Activated naive CD8-positive, alpha-beta T cell treated with anti-CD3 and anti-CD28 coated beads, Interleukin-2, amount 10 ng/mL, durations not matched to agents 7 days and 5 days (primary cell): ENCODE measurements around the gene TSPAN9. TPM values are rescaled to one million over a fixed set of nuclear protein-coding genes. Genes with fewer than 3 reads are reported as not detected.
A peak's percentile ranks its signal among the peaks of the same experiment; 100 is the strongest.

Experiments used
- ATAC-seq: fragments of 150-1000 bp; cut with Tn5 transposase; one replicate; pipeline ENCODE4 v1.10.0; 2021; ENCODE audit warnings: low read depth, moderate library complexity
- POLR2A ChIA-PET: fragments of 350-600 bp; sonication (Branson Sonifier 250); formaldehyde crosslinking; loops from one replicate; lab custom pipeline; 2021; ENCODE audit warnings: antibody characterized with exemption; lab: Charles Lee
- DNase-seq: peaks from one replicate; pipeline ENCODE4 v3.0.0; 2021
- H3K27ac Mint-ChIP-seq: one replicate; pipeline ENCODE4 v1.8.0; 2022; ENCODE audit warnings: mild to moderate bottlenecking, mixed read lengths
- H3K27me3 Mint-ChIP-seq: one replicate; pipeline ENCODE4 v1.8.0; 2022; ENCODE audit warnings: mild to moderate bottlenecking, moderate library complexity, mixed read lengths
- H3K36me3 Mint-ChIP-seq: one replicate; pipeline ENCODE4 v1.8.0; 2021; ENCODE audit warnings: mild to moderate bottlenecking, mixed read lengths
- H3K4me1 Mint-ChIP-seq: one replicate; pipeline ENCODE4 v1.8.0; 2021; ENCODE audit warnings: mixed read lengths
- H3K4me3 Mint-ChIP-seq: one replicate; pipeline ENCODE4 v1.8.0; 2022; ENCODE audit warnings: mild to moderate bottlenecking, moderate library complexity, mixed read lengths
- H3K9me3 Mint-ChIP-seq: one replicate; pipeline ENCODE4 v1.8.0; 2021; ENCODE audit warnings: mixed read lengths
- total RNA-seq, 2 experiments: library from RNA; stranded (reverse); gene quantifications; one replicate each; pipeline ENCODE4 v1.2.3, GENCODE V29; 2021

The TSPAN9 gene
- total RNA-seq, 2 experiments from 2014 or later = 0.42 to 0.60 TPM

DNA sequence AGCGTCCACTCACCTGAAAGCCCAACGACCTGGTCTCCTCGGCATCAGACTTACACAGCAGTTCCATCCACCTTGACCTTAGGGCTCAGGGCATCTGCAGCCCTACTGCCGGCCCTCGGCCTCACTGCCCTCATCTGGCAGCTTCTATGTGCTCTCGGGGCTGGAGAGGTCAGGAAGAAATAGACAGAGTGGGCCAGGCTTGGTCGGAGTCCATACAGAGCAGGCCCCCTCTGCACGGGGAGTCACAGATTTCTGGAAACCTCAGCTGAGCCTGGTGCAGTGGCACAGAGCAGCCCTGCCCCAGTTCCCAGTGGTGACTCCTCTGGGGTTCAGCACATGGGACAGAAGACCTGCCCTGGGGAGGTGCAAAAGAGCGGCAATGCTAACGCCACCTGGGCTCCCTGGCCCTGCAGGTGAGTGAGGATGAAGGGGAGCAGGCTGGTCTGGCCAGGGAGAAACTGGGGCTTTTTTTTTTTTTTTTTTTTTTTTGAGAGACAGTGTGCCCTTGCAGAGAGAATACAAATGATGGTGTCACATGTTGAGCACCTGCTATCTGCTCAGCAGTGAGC, 223.7 kb downstream of the TSPAN9 start:
- no peak for DNase-seq
- Mint-ChIP-seq H3K4me1 (peaks cover 11% of the 10 kb centered on the region), H3K4me3 (peak overlapping the region; percentile 71), H3K27me3 (peaks cover 2% of the 10 kb centered on the region), H3K36me3 (no peaks in the 10 kb centered on the region), H3K27ac (peak overlapping the region; percentile 83), H3K9me3 (no peaks in the 10 kb centered on the region)
- ATAC-seq = no peak
- POLR2A ChIA-PET = interaction anchor here (1.2 kb wide), 1 partner anchor 452 kb away, joined by 4 read pairs; the partner anchor contains the start of gene CRACR2A

- H3K36me3 Mint-ChIP-seq = no peaks in the 10 kb centered on the region
- H3K27me3 Mint-ChIP-seq = peaks cover 2% of the 10 kb centered on the region
- H3K9me3 Mint-ChIP-seq = no peaks in the 10 kb centered on the region
- POLR2A ChIA-PET = no interaction called here
- no peak for DNase-seq
- ATAC-seq = no peak
- no peak overlapping the region for H3K27ac Mint-ChIP-seq
- H3K4me1 Mint-ChIP-seq = peaks cover 11% of the 10 kb centered on the region
- H3K4me3 Mint-ChIP-seq = no peak overlapping the region
Measured at GRCh38 chr12:3302401-3303041, 225.3 kb downstream of the TSPAN9 start.

- DNase-seq (no peak), ATAC-seq (no peak)
- POLR2A ChIA-PET = no interaction called here
- H3K9me3 Mint-ChIP-seq = no peaks in the 10 kb centered on the region
- peaks cover 2% of the 10 kb centered on the region for H3K27me3 Mint-ChIP-seq
- H3K4me1 Mint-ChIP-seq = peaks cover 11% of the 10 kb centered on the region
- no peak overlapping the region for H3K27ac Mint-ChIP-seq
- H3K4me3 Mint-ChIP-seq = no peak overlapping the region
- no peaks in the 10 kb centered on the region for H3K36me3 Mint-ChIP-seq
Measured at GRCh38 chr12:3303410-3304136, 226.4 kb downstream of the TSPAN9 start.

DNA sequence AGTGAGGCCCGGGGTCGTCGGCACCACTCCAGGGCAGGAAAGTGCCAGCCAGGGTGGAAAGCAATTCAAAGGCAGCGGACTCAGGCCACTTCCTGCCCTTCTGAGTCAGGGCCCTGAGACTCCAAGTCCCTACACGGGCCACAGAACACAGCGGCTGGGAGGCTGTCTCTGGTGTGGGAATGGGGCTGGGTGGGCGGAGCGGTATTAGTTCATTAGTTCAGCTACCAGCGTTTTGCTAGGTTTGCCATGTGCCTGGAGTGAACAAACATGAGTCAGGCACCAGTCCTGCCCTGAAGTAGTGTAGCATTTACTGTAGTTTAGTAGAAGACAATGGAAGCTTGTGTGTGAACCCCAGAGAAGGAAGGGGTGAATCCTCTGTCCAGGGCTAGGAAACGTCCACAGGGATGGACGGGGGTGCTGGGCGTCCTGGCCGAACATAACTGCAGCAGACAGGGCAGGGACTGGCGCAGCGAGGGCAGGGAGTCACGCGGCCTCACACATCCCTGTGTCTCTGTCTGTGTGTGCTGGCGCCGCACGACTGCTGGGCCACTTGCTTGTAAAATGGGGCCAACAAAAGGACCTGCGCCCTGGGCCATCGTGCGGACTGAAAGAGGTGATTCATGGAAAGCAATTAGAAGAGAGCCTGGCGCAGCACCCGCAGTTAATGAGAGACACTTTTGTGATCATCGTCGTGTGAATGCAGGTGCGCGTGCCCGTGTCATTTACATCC, 227.4 kb downstream of the TSPAN9 start:
- no peak for ATAC-seq
- POLR2A ChIA-PET = no interaction called here
- Mint-ChIP-seq H3K27me3 (peaks cover 2% of the 10 kb centered on the region), H3K27ac (no peak overlapping the region), H3K4me3 (no peak overlapping the region), H3K9me3 (no peaks in the 10 kb centered on the region), H3K4me1 (peaks cover 10% of the 10 kb centered on the region), H3K36me3 (no peaks in the 10 kb centered on the region)
- no peak for DNase-seq

DNA sequence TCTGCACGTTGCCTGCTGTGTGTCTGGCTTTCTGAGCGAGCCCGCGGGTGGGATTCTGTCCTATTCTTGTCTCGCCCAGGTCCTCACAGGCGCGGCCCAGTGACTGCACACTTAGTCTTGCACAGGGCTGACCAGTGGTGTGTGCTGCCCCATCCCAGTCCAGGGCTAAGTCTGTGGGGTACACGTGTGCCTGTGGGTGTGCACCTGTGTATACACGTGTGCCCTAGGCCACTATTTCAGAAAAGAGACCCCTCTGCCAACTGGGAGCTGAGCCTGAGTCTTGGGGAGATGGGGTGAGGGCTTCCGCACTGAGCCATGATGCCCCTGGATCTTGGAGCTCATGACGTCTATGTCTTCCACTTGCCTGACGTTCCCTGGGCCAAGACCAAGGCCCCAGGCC, 228.3 kb downstream of the TSPAN9 start:
- POLR2A ChIA-PET = no interaction called here
- no peak for ATAC-seq
- no peaks in the 10 kb centered on the region for H3K9me3 Mint-ChIP-seq

DNA sequence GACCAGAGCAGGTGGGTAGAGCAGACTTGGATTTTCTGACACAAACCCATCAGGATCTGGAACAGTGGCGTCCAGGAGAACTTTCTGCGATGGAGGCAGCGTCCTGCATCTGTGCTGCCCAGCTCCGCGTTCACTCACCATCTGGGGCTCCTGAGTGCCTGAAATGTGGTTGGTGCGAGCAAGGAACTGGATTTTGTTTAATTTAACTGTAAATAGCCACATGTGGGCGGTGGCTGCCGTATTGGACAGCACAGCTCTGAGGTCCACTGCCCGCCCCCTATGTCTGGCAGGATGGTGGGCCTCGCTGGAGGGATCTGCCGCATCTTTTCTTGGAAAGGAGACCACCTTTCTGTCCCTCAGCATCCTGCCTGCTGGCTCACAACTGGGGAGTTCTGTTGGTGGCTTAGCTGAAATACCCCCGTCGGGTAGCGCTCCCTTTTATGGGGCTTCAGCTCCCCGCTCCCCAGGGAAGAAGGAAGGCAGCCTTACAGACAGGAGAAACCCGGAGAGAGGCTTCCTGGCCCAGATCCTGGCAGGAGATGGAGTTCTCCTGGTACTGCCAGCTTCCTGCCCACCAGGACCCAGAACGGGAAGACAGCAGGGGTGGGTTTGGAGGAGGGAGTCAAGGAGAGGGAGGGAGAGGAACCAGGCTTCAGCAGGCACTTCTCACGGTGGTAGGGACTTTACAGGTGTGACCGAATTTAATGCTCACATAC, 228.9 kb downstream of the TSPAN9 start:
- no peak overlapping the region for H3K4me3 Mint-ChIP-seq
- H3K36me3 Mint-ChIP-seq = no peaks in the 10 kb centered on the region
- POLR2A ChIA-PET = no interaction called here
- no peak overlapping the region for H3K27ac Mint-ChIP-seq
- no peaks in the 10 kb centered on the region for H3K27me3 Mint-ChIP-seq
- no peak for ATAC-seq
- DNase-seq = no peak
- no peaks in the 10 kb centered on the region for H3K4me1 Mint-ChIP-seq
- no peaks in the 10 kb centered on the region for H3K9me3 Mint-ChIP-seq

More for the DNA sequence above, 228.3 kb downstream of the TSPAN9 start:
- H3K27ac Mint-ChIP-seq = no peak overlapping the region
- H3K36me3 Mint-ChIP-seq = no peaks in the 10 kb centered on the region
- no peak overlapping the region for H3K4me3 Mint-ChIP-seq
- no peak for DNase-seq
- peaks cover 2% of the 10 kb centered on the region for H3K4me1 Mint-ChIP-seq
- H3K27me3 Mint-ChIP-seq = peaks cover 2% of the 10 kb centered on the region

DNA sequence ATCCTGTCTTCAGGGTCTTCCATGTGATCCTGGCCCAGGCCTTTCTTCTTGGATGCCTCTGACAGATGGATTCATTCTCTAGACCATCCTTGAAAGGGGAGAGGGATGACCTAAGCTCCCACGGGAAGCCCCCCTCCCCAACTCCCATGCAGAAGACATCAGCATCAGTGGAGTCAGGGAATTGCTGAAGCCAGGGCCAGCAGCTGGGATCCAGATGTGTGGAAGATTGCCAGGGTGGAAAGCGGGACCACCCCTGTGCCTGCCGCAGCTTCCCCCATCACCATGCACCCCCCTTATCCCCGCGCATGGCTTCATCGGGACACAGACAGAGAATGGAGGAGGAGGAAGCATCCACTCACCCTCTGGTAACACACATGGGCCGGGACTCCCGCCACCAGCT, 230.2 kb downstream of the TSPAN9 start:
- Mint-ChIP-seq H3K27me3 (no peaks in the 10 kb centered on the region), H3K4me1 (no peaks in the 10 kb centered on the region), H3K27ac (no peak overlapping the region), H3K9me3 (no peaks in the 10 kb centered on the region), H3K4me3 (no peak overlapping the region), H3K36me3 (no peaks in the 10 kb centered on the region)
- DNase-seq (no peak), ATAC-seq (no peak)
- POLR2A ChIA-PET = no interaction called here

DNA sequence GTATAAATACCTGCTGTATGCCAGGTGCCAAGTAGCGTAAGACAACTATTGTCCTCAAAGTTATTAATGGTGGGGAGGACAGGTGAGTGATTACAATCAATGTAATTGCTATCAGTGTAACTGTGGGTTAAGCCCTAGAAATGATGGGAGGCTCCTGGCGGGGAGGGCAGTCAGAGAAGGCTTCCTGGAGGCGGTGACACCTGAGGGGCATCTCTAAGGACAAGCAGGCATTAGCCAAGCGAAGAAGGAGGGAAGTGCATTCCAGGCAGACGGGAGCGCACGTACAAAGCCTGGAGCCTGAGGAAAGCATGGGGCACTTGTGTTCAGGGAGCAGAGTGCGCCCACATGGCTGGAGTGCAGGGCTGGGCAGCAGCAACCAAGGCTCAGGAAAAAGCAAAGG, 230.9 kb downstream of the TSPAN9 start:
- ATAC-seq = no peak
- H3K36me3 Mint-ChIP-seq = no peaks in the 10 kb centered on the region
- H3K27me3 Mint-ChIP-seq = no peaks in the 10 kb centered on the region
- no peak for DNase-seq
- no peak overlapping the region for H3K27ac Mint-ChIP-seq
- POLR2A ChIA-PET = no interaction called here
- no peaks in the 10 kb centered on the region for H3K4me1 Mint-ChIP-seq
- no peak overlapping the region for H3K4me3 Mint-ChIP-seq
- no peaks in the 10 kb centered on the region for H3K9me3 Mint-ChIP-seq

DNA sequence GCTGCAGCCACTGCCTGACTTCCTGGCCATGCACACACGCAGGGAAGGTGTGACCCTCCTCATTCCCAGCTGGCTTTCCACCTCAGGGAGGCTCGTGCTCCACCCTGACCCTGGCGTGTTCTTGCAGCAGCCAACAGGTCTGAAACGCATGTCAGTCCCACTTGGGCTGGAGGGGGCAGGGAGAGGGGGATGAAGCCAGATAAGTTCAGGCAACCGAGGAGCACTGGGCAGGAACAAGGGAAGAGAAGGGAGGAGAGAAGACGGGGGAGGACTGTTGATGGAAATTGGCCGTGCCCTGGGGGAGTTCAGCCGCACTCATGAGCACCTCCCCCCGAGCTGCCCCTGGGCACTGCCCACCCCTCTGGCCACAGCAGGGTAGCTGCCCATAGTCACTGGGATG, 231.4 kb downstream of the TSPAN9 start:
- no peak for DNase-seq
- Mint-ChIP-seq H3K27ac (no peak overlapping the region), H3K27me3 (no peaks in the 10 kb centered on the region), H3K4me3 (no peak overlapping the region), H3K4me1 (no peaks in the 10 kb centered on the region), H3K9me3 (no peaks in the 10 kb centered on the region), H3K36me3 (no peaks in the 10 kb centered on the region)
- POLR2A ChIA-PET = no interaction called here
- ATAC-seq = no peak

DNA sequence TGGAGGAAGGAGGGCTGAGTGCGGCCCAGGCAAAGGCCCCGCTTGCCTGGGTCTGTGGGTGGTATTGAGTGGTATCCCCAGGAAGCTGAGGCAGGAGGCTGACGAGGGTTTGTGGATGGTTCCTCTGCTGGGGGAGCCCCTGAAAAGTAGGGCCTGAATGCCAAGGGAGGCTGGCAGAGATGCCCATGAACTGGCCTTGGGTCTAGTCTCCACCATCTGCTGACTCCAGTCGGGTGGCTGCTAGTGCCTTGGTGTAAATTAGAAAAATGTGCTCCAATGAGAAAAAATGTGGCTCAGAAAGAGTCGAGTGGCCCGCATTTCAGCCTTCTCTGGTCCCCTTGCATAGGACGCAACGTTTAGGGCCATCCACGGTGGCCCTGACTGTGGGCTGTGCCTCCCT, 232.6 kb downstream of the TSPAN9 start:
- H3K27me3 Mint-ChIP-seq = no peaks in the 10 kb centered on the region
- DNase-seq = no peak
- H3K27ac Mint-ChIP-seq = no peak overlapping the region
- H3K9me3 Mint-ChIP-seq = no peaks in the 10 kb centered on the region
- POLR2A ChIA-PET = no interaction called here
- H3K36me3 Mint-ChIP-seq = no peaks in the 10 kb centered on the region
- no peak for ATAC-seq
- no peak overlapping the region for H3K4me3 Mint-ChIP-seq
- no peaks in the 10 kb centered on the region for H3K4me1 Mint-ChIP-seq

DNA sequence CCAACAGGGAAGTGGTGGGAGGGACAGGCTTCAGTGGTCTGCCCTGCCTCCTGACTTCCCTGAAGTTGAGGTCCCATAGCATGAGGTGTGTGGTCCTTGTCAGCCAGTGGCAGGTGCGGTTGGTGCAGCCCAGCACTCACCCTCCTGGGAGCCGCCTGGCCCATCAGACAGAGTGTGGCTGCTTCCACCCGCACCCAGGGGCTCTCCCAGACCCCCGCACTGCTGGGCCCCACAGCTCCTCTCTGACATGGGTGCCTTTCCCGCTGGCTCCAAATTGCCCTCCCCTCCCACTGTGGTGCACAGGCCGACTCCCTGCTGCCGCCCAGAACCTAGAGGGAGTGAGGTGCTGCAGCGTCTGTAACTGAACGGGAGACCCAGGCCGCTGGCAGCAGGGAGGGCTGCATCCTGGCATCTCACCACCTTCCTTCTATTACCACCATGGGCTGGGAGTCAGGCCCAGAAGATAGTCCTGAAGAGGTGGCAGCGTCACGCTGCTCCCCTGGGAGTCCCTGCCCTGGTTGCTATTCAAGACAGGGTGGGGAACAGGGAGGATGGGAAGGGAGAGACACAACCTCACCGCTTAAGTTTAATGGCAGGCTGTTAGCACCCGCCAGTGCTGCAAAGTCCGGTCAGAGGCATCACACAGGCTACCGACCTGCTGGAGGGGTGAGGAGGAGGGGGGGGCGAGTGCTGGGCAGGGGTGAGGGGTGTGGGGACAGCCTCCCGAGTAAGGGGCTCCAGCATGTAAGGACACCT, 233.3 kb downstream of the TSPAN9 start:
- POLR2A ChIA-PET = no interaction called here
- ATAC-seq (no peak), DNase-seq (no peak)
- no peak overlapping the region for H3K4me3 Mint-ChIP-seq
- H3K27me3 Mint-ChIP-seq = no peaks in the 10 kb centered on the region
- H3K9me3 Mint-ChIP-seq = no peaks in the 10 kb centered on the region
- H3K36me3 Mint-ChIP-seq = no peaks in the 10 kb centered on the region
- no peaks in the 10 kb centered on the region for H3K4me1 Mint-ChIP-seq
- no peak overlapping the region for H3K27ac Mint-ChIP-seq

DNA sequence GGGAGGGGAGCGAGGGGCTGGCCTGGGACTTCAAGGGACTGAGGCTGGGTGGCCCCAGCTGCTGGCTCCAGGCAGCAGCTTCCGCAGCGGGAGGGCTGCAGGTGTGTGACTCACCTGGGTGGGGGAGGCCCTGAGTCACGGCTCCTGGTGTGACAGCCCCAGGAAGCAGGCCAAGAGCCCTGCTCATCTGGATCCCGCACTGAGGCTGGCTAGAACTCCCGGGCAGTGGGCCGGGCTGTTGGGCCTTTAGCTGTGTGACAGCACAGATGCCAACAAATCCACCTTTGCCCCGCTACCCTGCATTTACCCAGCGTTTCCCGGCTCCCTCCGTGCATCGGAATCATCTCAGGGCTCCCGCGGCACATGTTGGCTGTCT, 233.8 kb downstream of the TSPAN9 start:
- DNase-seq = no peak
- H3K4me3 Mint-ChIP-seq = no peak overlapping the region
- H3K9me3 Mint-ChIP-seq = no peaks in the 10 kb centered on the region
- POLR2A ChIA-PET = no interaction called here
- H3K27ac Mint-ChIP-seq = no peak overlapping the region
- no peak for ATAC-seq
- no peaks in the 10 kb centered on the region for H3K27me3 Mint-ChIP-seq
- H3K36me3 Mint-ChIP-seq = no peaks in the 10 kb centered on the region
- no peaks in the 10 kb centered on the region for H3K4me1 Mint-ChIP-seq
